GM19372 (cell line): Measurements from ENCODE around the gene FER.
"Not testable (repeated sequence)": the region's sequence is repeated elsewhere in the genome, so short reads cannot be mapped to it uniquely, and the experiment has no call there.

ENCODE experiments used
- ATAC-seq: cut with Tn5 transposase; IDR thresholded peaks from one replicate; pipeline ENCODE4 v1.9.1; 2021; ENCODE audit warnings: mild to moderate bottlenecking, low read depth, moderate library complexity; ENCODE audit not compliant: unreplicated experiment

FER gene

GRCh38 chr5:108743846-108744245, 3.9 kb upstream of the FER start:
- no peak for ATAC-seq

GRCh38 chr5:108747111-108747773, 455 bp upstream of the FER start:
- no peak for ATAC-seq

GRCh38 chr5:108748401-108749127, 867 bp downstream of the FER start:
- peak; percentile 92 for ATAC-seq

- peak; percentile 25 for ATAC-seq
Measured at GRCh38 chr5:108749128-108749861, 1.6 kb downstream of the FER start.

GRCh38 chr5:108753331-108753730, 5.6 kb downstream of the FER start:
- no peak for ATAC-seq

- ATAC-seq: no peak
Measured at GRCh38 chr5:108753877-108754276, 6.2 kb downstream of the FER start.

GRCh38 chr5:108760512-108760911, 12.8 kb downstream of the FER start:
- no peak for ATAC-seq

GRCh38 chr5:108762660-108763059, 15.0 kb downstream of the FER start:
- no peak for ATAC-seq

GRCh38 chr5:108763222-108763916, 15.7 kb downstream of the FER start:
- ATAC-seq: no peak

GRCh38 chr5:108765647-108766046, 17.9 kb downstream of the FER start:
- no peak for ATAC-seq

GRCh38 chr5:108766916-108767315, 19.2 kb downstream of the FER start:
- not testable (repeated sequence) for ATAC-seq

- peak; percentile 71 for ATAC-seq
Measured at GRCh38 chr5:108769352-108769751, 21.7 kb downstream of the FER start.

GRCh38 chr5:108772626-108773025, 24.9 kb downstream of the FER start:
- ATAC-seq: no peak

GRCh38 chr5:108773330-108773729, 25.6 kb downstream of the FER start:
- ATAC-seq: no peak

- ATAC-seq: not testable (repeated sequence)
Measured at GRCh38 chr5:108774079-108774478, 26.4 kb downstream of the FER start.

GRCh38 chr5:108777582-108777981, 29.9 kb downstream of the FER start:
- not testable (repeated sequence) for ATAC-seq

- ATAC-seq: not testable (repeated sequence)
Measured at GRCh38 chr5:108784577-108784976, 36.9 kb downstream of the FER start.

GRCh38 chr5:108786806-108787483, 39.2 kb downstream of the FER start:
- no peak for ATAC-seq

GRCh38 chr5:108788142-108788541, 40.4 kb downstream of the FER start:
- ATAC-seq: no peak

GRCh38 chr5:108793207-108793606, 45.5 kb downstream of the FER start:
- no peak for ATAC-seq
